GM19395 (cell line): ENCODE measurements around the gene UBAP1L.
"Not testable (repeated sequence)": the region's sequence is repeated elsewhere in the genome, so short reads cannot be mapped to it uniquely, and the experiment has no call there.

Experiments used
- ATAC-seq: cut with Tn5 transposase; IDR thresholded peaks from one replicate; pipeline ENCODE4 v1.9.1; 2021; ENCODE audit warnings: mild to moderate bottlenecking, moderate library complexity; ENCODE audit not compliant: unreplicated experiment

UBAP1L gene

DNA sequence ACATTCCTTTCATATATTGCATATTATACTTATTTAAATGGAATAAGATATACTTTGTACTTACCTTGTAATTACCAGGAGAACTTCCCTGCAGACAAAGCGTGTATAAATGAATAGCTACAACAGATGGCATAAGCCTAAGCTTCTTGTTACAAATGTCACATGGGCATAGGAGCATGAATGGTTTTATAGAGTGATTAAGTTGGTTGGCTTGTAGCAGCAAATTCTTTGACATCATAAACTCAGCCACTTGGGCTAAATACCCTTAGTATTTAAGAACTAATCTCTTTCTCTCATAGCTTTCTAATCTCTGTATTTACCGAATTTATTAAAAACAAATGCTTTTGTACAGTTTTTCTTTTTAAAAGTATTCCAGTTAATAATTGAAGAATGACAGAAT is at the start of gene UBAP1L:
TSS of gene UBAP1L (minus strand) at position 115 of the 400 bp plus-strand sequence. CDS start 8,985 bp downstream, outside the sequence.
- ATAC-seq = no peak

DNA sequence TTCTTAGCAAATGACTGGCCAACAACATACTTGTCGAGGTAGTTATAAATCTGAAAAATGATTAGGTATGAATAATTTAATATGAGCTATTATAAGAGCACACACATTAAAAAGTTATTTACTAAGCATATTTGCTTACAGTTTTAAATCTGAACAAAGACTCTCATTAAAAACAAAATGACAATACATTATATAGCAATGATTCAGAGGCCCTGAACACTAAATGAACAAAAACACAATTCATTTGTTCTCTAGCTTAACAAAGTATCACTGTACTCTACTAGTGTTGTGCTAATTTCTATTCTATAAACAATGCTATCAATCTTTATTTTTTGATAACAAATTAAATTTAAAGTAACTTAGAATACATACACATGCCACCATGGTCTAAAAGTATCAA is 49.1 kb upstream of the UBAP1L start:
- ATAC-seq = no peak

DNA sequence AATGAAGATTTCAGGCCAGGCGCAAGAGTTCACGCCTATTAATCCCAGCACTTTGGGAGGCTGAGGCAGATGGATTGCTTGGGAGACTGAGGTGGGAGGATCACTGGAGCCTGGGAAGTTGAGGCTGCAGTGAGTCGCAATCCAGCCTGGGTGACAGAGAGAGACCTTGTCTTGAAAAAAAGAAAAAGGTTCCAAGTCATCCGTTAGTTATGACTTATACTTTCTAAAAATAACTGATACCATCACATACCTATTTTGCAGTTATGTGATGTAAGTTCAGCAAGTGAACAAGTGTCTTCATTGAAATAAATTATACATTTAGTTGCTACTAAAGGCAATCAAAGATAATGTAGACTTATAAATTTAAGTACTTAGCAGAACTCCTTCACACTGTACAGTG is 48.0 kb upstream of the UBAP1L start:
- ATAC-seq = no peak

DNA sequence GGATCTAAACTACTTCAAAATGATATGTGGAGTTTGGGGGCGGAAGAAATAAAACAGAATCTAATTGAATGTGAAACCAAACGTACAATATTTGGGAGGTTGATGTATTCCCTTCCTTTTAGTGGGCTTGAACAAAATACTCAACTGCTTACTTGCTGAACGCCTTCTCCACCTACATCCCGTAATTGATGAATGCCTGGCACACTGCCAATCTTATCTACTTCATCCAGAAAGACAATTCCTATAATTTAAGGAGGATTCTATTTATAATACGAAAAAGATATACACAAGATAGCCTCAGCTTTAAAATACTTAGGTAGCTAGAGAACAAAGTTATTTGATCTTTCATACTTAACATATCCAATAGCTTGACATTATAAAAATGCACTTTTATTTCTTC is 41.7 kb upstream of the UBAP1L start:
- ATAC-seq = no peak

DNA sequence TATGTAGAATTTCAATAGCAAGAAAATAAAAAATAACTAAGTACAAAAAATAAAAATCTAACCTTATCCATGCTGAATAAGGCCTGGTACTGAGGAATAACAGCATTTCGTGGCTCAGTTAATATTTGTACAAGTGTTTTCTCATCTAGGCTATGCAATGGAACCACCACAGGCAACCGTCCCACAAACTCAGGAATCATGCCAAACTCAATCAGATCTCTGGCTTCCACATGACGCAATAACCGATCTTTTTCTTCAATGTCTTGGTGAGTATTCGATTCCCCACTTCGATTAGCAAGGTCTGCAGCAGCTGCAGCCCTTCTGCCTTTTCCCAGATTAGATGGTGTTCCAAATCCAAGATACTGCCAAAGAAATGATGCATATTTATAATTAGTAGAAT is 39.7 kb upstream of the UBAP1L start:
- ATAC-seq = no peak

DNA sequence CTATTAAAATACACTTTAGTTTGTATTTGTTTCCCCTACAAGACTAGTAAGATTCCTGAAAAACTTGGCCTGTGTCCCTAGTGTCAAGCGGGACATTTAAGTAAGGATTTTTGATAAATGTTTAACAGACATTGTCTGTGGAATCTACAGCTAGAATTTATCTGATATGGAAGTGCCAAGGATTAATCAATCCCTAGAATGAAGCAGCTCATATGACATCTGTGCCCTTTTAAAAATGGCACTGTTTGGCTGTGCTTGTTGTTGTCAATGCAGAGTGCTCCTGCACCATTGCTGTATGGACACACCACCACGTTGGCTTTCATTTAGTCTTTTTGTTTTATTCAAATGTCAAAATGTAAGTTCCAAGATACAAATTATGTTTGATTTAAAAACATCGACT is 32.9 kb upstream of the UBAP1L start:
- ATAC-seq = no peak

DNA sequence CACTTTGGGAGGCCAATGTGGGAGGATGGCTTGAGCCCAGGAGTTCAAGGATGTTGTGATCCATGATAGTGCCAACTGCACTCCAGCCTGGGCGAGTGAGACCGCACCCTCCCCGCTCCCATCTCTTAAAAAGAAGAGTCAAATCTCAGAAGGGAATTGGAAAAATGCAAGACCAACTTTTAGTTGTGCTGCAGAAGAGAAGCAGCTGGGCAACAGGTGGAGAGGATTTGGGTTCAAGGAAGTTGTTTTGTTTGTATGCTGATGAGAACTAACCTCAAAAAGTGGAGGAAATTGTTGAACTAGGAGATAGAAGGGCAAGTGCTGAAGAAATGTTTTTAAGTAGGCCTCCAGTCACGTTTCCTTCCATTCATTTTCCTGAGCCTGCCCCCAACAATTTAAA is 31.4 kb upstream of the UBAP1L start:
- no peak for ATAC-seq

DNA sequence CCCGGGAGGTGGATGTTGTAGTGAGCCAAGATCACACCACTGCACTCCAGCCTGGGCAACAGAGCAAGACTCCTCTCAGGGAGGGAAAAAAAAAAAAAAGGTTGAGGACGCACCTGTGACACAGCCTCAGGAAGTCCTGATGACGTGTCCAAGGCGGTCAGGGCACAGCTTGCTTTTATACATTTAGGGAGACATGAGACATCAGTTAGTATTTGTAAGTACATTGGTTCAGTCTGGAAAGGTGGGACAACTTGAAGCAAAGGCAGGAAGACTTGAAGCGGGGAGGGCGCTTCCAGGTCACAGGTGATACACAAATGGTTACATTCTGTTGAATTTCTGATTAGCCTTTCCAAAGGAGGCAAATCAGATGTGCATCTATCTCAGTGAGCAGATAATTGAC is 23.6 kb upstream of the UBAP1L start:
- ATAC-seq = not testable (repeated sequence)

DNA sequence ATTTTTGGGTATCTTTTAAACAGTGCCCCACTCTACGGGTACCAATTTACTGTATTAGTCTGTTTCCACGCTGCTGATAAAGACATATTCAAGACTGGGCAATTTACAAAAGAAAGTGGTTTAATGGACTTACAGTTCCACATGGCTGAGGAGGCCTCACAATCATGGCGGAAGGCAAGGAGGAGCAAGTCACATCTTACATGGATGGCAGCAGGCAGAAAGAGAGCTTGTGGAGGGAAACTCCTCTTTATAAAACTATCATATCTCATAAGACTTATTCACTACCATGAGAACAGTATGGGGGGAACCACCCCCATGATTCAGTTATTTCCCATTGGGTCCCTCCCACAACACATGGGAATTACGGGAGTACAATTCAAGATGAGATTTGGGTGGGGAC is 22.9 kb upstream of the UBAP1L start:
- ATAC-seq = not testable (repeated sequence)

DNA sequence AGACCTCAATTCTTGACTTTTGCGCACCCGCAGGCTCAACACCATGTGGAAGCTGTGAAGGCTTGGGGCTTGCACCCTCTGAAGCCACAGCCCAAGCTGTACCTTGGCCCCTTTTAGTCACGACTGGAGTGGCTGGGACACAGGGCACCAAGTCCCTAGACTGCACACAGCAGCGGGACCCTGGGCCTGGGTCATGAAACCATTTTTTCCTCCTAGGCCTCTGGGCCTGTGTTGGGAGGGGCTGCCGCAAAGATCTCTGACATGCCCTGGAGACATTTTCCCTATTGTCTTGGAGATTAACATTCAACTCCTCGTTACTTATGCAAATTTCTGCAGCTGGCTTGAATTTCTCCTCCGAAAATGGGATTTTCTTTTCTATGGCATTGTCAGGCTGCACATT is 22.1 kb upstream of the UBAP1L start:
- not testable (repeated sequence) for ATAC-seq

DNA sequence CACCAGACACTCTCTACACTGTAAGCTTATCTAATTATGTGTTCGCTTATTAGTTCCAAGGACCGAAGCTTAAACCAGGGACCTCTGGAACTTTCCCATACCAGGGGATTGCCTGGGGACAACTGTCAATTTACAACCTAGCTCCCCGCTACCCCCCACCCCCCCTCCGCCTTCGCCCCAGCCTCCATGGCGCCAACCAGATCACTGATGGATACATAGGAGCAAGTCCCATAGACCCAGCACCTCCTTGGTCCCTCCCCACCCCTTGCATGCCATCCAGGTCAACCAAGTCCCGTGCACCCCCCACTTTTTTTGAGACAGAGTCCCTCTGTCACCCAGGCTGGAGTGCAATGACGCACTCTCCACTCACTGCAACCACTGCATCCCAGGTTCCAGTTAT is 19.5 kb upstream of the UBAP1L start:
- no peak for ATAC-seq

DNA sequence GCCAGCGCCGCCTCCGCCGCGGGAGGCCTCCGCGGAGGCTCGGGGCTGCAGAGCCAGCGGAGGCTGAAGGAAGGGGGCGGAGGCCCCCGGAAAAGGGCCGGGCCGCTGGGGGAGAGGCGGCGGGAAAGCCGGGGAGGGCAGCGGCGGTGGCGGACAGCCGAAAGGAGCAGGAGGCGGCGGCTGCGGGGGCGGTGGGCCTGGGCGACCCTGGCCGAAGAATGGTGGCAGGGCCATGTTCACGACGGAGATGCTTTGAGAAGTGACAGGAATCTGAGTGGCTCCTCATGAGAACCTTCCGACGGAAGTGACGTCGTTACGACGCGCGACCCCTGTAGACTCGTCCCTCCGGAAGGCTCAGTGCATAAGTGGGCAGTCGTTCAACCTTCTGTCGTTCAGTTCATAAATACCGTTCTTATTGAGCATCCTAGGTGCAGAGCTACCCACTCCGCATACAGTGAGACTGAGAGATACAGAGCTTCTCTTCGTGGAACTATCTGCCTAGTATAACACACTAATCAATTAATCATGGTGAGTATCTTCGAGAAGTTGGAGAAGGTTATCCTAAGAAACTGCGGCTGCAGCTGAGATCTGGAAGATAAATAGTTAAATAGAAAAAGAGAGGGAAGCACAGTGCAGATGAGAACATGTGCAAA is 18.7 kb upstream of the UBAP1L start, which contains the start of gene PDCD7:
TSS of gene PDCD7 (minus strand) at position 261 of the 653 bp plus-strand sequence. CDS start at position 234, 27 bp downstream.
- ATAC-seq = peak; percentile 93

DNA sequence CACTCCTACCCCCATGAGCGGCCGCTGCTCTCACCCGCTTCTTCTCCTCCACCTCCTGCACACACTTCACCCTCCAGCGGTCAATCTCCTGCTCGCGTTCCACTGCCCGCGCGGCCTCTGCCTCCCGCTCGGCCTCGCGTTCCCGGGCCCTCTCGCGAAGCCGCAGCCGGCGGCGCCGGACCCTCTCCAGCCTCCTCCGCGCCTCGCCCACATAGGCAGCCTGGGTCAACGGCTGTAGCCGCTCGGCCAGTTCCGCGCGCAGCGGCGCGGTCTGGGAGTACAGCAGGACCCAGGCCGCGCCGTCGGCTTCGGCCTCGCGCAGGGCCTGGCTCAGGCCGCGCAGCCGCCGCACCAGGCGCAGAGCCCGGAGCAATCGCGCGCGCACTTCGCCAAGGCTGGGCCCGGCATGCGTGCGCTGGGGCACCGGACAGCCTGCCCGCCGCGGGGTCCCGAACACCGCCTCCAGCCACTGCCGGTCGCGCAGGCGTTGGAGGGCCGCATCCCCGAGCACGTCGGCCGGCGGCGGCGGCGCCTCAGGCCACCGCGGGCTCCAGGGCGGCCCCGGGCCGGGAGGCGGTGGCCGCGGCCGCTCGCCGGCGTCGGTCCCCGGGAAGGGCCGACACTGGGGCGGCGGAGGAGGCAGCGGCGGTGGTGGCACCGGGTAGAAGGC is 18.0 kb upstream of the UBAP1L start:
- ATAC-seq = peak; percentile 58

DNA sequence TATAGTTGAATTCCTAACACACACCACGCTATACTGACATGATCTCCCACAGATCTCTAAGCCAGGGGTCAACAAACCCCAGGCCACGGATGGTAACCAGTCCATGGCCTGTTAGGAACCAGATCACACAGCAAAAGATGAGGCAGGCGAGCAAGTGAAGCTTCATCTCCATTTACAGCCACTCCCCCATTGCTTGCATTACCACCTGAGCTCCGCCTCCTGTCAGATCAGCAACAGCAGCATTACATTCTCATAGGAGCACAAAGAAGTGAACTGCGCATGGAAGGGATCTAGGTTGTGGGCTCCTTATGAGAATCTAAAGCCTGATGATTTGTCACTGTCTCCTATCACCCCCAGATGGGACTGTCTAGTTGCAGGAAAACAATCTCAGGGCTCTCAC is 15.9 kb upstream of the UBAP1L start:
- no peak for ATAC-seq

DNA sequence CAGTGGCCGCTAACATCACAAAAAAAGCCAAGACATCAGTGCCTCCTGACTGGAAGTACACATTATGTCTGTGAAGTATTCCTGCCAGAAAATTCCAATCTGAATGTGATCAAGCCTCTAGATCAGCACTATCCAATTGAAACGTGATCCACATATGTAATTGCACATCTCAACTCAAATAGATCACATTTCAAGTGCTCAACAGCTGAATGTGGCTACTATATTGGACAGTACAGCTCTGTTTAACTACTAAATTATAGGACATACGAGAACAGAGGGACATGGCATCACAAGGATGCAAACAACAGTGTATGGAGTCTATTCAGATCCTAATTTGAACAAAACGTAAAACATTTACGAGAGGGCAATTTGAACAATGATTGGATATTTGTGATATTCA is 542 bp upstream of the UBAP1L start:
- ATAC-seq = no peak

DNA sequence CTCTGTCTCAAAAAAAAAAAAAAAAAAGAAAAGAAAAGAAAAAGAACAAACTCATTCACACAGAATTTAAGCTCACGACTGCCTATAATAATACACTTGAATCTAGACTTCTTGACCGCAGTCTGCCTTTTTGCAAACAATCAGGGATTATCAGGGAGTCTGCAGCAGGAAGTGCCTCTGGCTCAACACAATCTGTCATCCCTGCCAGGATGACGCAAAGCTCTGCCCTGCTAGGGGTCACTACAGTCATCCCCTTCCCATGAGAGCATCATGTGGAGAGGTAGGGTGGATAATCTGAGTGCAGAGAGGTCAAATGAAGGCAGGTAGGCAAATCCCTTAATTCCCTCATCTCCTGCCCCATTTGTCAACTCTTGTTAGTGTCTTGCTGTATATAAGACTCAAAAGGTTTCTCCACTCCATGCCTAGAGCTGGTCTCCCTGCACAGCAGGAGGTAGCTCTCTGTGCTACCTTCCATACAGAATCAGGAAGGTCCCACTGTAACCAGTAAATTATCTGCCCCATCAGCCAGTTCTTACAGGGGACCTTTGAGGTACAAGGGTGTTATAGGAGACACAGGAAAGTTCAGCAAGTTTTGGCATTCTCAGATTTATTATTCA is 4.2 kb downstream of the UBAP1L start:
- ATAC-seq = no peak

DNA sequence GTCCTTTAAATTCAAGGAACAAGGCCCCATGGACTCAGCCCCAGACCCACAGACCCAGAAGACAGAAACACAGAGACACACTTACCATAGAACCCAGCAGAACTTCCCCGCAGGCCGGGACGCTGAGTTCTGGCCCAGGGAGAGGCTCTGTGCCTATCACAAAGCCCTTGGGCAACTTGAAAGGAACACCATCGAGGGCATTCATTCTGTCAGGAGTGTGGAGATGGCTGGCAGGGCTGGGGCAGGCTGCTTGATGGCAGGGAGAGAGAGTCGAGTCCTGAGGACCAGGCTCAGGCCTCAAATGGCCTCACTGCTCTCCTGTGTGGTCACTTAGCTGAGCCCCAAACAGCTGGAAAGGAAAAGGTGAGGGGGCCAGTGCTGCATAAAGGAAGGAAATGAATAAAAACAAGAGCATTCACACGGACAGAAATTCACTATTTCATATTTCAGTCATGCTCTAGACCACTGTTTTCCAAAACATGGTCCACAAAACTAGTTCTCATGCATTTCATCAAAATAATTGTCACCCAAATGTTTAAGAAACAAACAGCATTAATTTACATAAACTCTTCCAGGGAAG is 8.9 kb downstream of the UBAP1L start:
- no peak for ATAC-seq

DNA sequence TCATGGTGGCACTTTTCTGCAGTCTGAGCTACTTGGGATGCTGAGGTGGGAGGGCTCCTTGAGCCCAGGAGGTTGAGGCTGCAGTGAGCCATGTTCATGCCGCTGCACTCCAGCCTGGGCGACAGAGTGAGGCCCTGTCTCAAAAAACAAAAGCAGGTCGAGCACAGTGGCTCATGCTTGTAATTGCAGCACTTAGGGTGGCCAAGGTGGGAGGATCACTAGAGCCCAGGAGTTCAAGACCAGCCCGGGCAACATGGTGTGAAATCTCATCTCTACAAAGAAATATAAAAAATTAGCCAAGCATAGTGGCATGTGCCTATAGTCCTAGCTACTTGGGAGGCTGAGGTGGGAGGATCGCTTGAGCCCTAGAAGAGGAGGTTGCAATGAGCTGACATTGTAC is 10.0 kb downstream of the UBAP1L start:
- no peak for ATAC-seq

DNA sequence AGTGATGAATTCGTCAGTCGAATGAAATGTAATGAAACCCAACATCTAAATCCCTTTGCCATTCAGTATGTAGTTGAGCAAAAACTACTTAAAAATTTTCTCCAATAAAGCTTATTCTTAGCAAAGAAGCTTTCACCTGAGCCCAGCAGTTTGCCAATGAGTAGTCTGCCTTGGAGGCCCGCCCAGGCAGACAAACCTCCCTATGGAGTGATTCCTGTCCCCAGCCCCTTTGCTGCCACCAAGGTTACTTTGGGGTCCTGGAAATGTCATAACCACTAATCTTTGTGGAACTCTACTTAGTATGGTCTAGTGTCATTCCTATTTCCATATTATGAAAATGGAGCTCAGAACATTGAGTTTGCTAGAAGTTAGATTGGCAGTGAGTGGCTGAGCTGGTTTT is 12.1 kb downstream of the UBAP1L start:
- no peak for ATAC-seq

DNA sequence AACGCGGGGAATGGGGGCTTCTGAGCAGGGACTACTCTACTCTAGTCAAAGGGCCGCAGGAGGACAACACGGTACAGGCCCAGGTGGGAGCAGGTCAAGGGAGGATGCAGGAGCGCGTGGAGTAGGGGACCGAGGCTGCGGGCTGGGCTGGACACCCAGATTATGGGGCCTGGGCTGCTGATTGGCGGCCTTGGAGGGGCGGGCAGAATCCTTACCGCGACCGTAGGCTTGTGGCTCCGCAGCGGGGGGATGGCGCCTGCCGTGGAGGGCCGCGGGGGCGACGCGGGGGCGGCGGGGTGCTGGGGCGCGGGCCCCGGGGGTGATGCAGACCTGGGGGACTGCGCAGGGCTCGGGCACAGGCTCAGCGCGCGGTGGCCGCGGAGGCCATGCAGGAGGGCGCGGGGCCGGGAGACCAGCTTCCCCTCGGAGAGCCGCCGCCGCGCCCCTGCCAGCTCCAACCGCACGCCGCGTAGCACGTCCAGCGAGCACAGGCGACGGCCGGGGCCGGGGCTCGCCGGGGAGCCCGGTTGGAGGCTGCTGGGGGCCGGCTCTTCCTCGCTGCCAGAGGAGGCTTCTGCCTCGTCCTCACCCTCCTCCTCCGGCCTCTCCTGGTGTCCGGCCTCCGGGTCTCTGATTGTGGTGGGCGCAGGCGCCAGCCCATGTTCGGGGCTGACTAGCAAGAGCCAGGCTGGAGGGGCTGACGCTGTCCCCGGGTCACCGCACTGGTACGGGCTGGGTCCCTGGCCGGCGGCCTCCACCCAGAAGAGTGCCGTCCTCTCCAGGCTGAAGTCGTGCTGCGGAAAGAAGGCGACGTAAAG is 12.9 kb downstream of the UBAP1L start:
- no peak for ATAC-seq

DNA sequence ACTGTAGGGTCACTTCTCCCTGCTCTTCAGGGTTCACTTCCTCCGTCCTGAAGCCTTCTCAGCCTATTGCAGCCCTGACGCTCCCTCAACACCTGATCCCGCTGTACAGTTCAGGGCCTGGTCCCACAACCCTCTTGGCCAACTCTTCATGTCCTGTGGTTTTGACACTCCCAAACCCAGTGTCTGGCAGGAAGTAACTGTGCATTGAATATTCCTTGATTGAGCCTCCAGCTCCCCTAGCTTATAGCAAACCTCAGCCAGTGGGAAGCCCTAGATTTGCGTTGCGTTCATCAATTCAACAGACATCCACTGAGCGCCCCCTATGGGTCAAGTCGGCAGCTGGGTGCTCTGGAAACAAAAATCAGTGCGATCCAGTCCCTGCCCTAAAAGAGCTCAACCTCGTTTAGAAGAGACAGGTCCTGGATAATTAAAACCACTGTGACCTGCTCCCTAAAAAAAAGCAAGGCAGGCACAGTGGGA is 13.5 kb downstream of the UBAP1L start:
- no peak for ATAC-seq
